ENCODE measurements around the gene NANP.
"Not testable (repeated sequence)": the region's sequence is repeated elsewhere in the genome, so short reads cannot be mapped to it uniquely, and the experiment has no call there.

- not testable (repeated sequence) for TF ChIP-seq POLR2AphosphoS5, CTCF, POLR2A, EP300 (IDR thresholded peaks at IDR 0.05)
Measured at GRCh38 chr20:25602191-25602913, 21.5 kb downstream of the NANP start.

All from suprapubic skin (tissue), 4 donors.